ENCODE results near the gene GPC5.

GPC5 gene

GRCh38 chr13:92103689-92104153 lies 705.3 kb downstream of the GPC5 start:
- no peaks in the 10 kb centered on the region for H3K79me2 ChIP-seq (ENCODE audit: insufficient read depth, low read depth)
- no peak overlapping the region for H3K9ac ChIP-seq
- H3K36me3 ChIP-seq (ENCODE audit: insufficient read depth): no peaks in the 10 kb centered on the region
- no peaks in the 10 kb centered on the region for H3K4me1 ChIP-seq (ENCODE audit: low read depth, poor library complexity, severe bottlenecking)
- no peaks in the 10 kb centered on the region for H4K20me1 ChIP-seq (ENCODE audit: insufficient read depth)
- no peaks in the 10 kb centered on the region for H3K27me3 ChIP-seq (ENCODE audit: insufficient read depth, low read depth)
- H3K4me2 ChIP-seq: no peak overlapping the region
- no peak overlapping the region for H3K4me3 ChIP-seq (IDR thresholded peaks at IDR 0.05; ENCODE audit: insufficient read depth, low read depth, low read length)
- H2AFZ ChIP-seq (ENCODE audit: low read depth): no peak overlapping the region
- TF ChIP-seq CTCF (conservative IDR thresholded peaks at IDR 0.05; ENCODE audit: low read depth, low read length): no peak
- H3K27ac ChIP-seq: no peak overlapping the region

GRCh38 chr13:92122186-92122853 lies 723.9 kb downstream of the GPC5 start:
- H4K20me1 ChIP-seq (ENCODE audit: insufficient read depth): no peaks in the 10 kb centered on the region
- H3K4me1 ChIP-seq (ENCODE audit: low read depth, poor library complexity, severe bottlenecking): no peaks in the 10 kb centered on the region
- H2AFZ ChIP-seq (ENCODE audit: low read depth): no peak overlapping the region
- H3K27me3 ChIP-seq (ENCODE audit: insufficient read depth, low read depth): no peaks in the 10 kb centered on the region
- no peaks in the 10 kb centered on the region for H3K36me3 ChIP-seq (ENCODE audit: insufficient read depth)
- no peak overlapping the region for H3K27ac ChIP-seq
- H3K9ac ChIP-seq: no peak overlapping the region
- H3K4me2 ChIP-seq: no peak overlapping the region
- H3K4me3 ChIP-seq (IDR thresholded peaks at IDR 0.05; ENCODE audit: insufficient read depth, low read depth, low read length): no peak overlapping the region
- no peaks in the 10 kb centered on the region for H3K79me2 ChIP-seq (ENCODE audit: insufficient read depth, low read depth)
- no peak for TF ChIP-seq CTCF (conservative IDR thresholded peaks at IDR 0.05; ENCODE audit: low read depth, low read length)

- no peak overlapping the region for H3K27ac ChIP-seq
- no peak overlapping the region for H3K4me3 ChIP-seq (IDR thresholded peaks at IDR 0.05; ENCODE audit: insufficient read depth, low read depth, low read length)
- H3K36me3 ChIP-seq (ENCODE audit: insufficient read depth): no peaks in the 10 kb centered on the region
- no peak overlapping the region for H2AFZ ChIP-seq (ENCODE audit: low read depth)
- no peaks in the 10 kb centered on the region for H4K20me1 ChIP-seq (ENCODE audit: insufficient read depth)
- H3K9ac ChIP-seq: no peak overlapping the region
- H3K4me1 ChIP-seq (ENCODE audit: low read depth, poor library complexity, severe bottlenecking): no peaks in the 10 kb centered on the region
- H3K79me2 ChIP-seq (ENCODE audit: insufficient read depth, low read depth): no peaks in the 10 kb centered on the region
- H3K4me2 ChIP-seq: no peak overlapping the region
- H3K27me3 ChIP-seq (ENCODE audit: insufficient read depth, low read depth): no peaks in the 10 kb centered on the region
- TF ChIP-seq CTCF (conservative IDR thresholded peaks at IDR 0.05; ENCODE audit: low read depth, low read length): no peak
These were observed 728.0 kb downstream of the GPC5 start for GRCh38 chr13:92126399-92126798.

- Histone ChIP-seq H3K4me1 (ENCODE audit: low read depth, poor library complexity, severe bottlenecking) (no peaks in the 10 kb centered on the region), H4K20me1 (ENCODE audit: insufficient read depth) (no peaks in the 10 kb centered on the region), H3K36me3 (ENCODE audit: insufficient read depth) (no peaks in the 10 kb centered on the region), H3K79me2 (ENCODE audit: insufficient read depth, low read depth) (no peaks in the 10 kb centered on the region), H3K9ac (no peak overlapping the region), H3K4me3 (IDR thresholded peaks at IDR 0.05; ENCODE audit: insufficient read depth, low read depth, low read length) (no peak overlapping the region), H3K27me3 (ENCODE audit: insufficient read depth, low read depth) (no peaks in the 10 kb centered on the region), H3K27ac (no peak overlapping the region), H3K4me2 (no peak overlapping the region), H2AFZ (ENCODE audit: low read depth) (no peak overlapping the region)
- TF ChIP-seq CTCF (conservative IDR thresholded peaks at IDR 0.05; ENCODE audit: low read depth, low read length): no peak
These were observed 737.1 kb downstream of the GPC5 start for GRCh38 chr13:92135509-92135908.
